Kasumi-1 (cell line): Measurements from ENCODE around the gene INPP5A.
"Not testable (repeated sequence)": the region's sequence is repeated elsewhere in the genome, so short reads cannot be mapped to it uniquely, and the experiment has no call there.

Experiments used
- DNase-seq, 2 experiments: peaks; one replicate each; lab custom pipeline; 2025; lab: John Stamatoyannopoulos, UW

The INPP5A gene

GRCh38 chr10:132659206-132660091, 121.9 kb downstream of the INPP5A start:
- DNase-seq = no peak

DNA sequence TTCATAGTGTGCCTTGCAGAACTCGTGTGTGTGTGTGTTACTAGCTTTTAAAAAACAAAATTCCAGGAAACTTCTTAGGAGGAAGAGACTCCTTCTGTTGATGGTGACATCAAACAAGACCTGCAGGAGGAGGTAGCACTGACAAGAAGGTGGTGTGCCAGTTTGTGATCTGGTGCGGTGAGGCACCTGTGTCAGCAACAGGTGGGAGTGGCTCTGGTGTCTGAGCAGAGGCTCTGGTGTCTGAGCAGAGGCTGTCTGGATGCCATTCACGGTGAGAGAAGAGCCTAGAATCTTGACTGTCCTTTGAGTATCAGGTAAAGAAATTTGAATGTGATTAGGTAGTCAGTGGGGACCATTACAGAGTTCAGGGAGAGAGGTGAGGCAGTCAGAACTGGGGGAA, 122.8 kb downstream of the INPP5A start:
- no peak for DNase-seq

DNA sequence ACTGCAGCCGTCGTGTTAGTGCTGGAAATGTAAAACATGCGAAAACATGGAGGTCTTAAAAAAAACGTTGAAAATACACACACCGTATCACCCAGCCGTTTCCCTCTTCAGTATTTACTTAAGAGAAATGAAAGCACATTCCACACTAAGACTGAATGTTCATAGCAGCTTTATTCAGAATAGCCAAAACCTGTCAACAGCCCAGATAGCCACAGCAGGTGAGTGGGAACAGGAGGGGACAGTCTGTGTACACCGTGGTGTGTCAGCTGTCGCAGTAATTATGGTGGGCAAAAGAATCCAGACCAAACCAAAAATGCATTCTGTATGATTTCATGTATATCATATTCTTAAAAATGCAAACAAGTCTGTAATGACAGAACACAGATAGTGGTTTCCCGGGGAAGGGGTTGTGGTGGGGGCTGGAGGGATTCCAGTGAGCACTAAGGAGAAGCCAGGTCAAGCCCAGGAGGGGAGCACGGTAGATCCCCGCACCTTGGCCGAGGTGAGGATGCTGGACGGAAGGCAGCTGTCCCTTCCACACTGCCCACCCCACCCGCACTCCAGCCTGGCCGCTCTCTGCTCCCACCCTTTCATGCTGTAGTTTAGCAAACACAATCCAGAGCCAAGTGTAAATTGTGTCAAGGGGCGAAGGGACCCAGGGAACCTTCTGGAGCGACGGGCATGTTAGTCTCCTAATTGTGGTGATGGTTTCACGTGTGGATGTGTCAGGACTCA, 124.8 kb downstream of the INPP5A start:
- DNase-seq = no peak

DNA sequence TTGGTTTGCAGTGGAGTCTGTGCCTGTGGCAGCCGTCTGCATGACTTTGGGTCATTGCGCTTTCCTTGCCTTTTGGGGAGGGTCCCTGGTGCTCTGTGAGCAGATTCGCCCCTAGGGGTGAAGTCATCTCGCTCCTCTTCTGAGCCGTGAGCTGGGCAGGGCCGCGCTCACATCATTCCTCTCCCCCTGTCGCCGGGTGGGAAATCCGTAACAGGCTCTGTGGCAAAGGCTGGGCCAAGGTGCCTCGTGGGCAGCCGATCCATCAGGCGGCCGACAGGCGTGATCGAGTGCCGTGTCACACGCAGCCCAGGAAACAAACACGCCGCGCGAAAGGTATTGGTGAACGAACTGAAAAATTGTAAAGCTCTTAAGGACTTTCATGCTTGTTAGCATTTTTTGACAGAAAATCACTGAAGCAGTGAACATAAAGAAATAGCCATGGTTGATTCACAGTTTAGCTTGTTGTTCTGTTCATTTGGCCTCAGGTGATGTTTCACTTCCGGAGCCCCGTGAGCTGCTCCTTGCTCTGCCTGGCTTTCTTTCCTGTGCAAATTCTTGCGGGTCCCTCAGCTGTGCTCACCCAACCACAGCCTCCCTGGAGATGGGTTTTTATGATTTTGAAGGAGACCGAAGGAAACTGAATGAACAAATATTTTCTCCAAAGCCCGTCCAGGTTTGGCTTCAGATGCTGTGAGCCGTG, 126.2 kb downstream of the INPP5A start:
- no peak for DNase-seq

DNA sequence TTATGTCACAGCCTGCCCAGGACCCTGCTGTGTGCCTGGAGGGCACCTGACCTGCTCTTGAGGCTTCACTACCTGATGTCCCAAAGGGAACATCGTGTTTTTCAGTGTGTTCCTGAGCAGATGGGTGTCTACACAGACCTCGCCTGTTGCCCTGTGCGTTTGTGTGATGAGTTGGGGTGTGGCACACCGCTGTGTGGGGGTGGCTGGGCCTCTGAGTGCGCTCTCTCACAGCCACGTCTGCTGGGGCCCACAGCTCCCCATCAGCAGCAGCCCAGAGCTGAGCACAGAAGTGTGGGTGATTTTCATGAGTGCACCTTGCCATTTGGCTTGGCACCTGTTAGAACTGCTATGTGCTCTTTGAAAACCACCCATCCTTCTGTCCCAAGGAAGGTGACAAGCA, 126.8 kb downstream of the INPP5A start:
- DNase-seq = no peak

GRCh38 chr10:132664883-132665282, 127.3 kb downstream of the INPP5A start:
- no peak for DNase-seq

GRCh38 chr10:132665946-132666704, 128.5 kb downstream of the INPP5A start:
- DNase-seq = peak; percentile 80 to 89

DNA sequence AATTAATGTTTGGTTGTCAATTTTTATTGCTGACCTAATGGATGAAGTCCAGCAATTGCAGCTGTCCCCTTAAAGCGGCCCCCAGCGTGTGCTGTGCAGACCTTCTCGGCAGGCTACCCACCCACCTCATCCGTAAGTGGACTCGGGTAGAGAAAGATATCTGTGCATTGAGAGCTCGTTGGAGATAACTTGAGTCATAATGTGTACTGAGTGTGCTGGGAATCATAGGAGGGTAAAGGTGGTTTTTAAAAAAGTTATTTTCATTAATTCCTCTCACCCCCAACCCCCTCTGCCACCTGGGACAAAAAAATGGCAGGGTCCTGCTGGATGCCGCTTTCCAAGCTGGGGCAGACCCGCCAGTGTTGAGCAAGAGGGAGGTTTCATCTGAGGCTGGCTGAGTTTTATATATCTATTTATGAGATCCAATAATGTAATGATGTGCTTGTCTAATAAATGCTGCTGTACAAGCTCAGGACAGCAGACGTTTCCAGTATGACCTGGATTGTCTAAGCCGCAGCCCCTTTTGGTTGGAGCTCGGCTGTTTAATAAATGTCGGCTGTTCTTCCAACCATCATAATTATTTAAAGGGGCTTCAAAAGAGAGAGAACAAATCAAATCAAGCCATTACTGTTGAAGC, 129.2 kb downstream of the INPP5A start:
- DNase-seq = no peak

- no peak for DNase-seq
Measured at GRCh38 chr10:132667342-132668047, 129.9 kb downstream of the INPP5A start.

- DNase-seq = no peak
Measured at GRCh38 chr10:132668048-132668394, 130.4 kb downstream of the INPP5A start.

- DNase-seq = no peak
Measured at GRCh38 chr10:132669208-132669861, 131.7 kb downstream of the INPP5A start.

- no peak for DNase-seq
Measured at GRCh38 chr10:132670546-132671227, 133.1 kb downstream of the INPP5A start.

DNA sequence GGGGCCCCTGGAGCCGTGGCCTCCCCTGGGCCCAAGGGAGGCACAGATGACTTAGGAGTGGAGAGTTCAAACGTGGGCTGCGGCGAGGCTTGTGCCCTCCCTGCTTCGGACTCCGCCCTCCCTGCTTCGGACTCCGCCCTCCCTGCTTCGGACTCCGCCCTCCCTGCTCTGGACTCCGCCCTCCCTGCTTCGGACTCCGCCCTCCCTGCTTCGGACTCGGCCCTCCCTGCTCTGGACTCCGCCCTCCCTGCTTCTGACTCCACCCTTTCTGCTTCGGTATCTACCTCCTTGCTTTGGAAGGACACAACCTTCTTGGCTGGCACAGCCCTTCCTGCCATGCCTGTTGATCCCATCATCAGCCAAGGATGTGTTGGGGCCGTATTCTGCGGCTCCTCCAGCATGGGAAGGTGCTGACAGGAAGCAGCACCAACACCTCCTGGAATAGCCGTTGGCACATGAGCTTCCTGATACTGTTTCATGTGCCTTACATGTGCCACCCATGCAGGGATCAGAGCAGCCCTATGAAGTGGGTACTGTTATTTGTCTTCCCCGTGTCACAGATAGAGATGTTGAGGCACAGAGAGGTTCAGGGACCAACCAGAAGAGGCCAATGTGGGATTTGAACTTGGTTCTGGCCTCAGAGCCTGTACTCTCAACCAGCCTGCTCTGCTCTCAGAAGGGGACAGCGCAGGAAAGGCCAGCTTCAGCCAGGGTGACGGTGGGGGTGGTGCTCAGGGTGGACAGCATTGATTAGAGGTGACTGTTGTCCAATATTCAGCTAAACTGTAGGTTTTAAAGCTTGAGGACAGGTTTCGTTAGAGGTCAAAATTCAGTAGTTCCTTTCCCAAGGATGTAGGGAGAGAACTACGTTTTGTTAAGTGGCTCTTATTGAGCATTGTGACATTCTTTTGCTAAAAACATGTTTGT, 133.9 kb downstream of the INPP5A start:
- DNase-seq = no peak

DNA sequence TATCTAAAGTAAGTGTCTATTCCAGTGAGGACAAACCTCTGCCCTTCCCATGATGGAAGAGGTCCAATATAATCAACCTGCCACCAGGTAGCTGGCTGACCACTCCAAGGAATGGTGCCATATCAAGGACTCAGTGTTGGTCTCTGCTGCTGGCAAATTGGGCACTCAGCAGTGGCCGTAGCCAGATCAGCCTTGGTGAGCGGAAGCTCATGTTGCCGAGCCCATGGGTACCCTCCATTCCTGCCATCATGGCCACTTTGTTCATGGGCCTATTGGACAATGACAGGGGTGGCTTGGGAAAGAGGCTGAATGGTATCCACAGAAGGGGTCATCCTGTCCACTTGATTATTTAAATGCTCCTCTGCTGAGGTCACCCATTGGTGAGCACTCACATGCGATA, 136.2 kb downstream of the INPP5A start:
- not testable (repeated sequence) for DNase-seq

DNA sequence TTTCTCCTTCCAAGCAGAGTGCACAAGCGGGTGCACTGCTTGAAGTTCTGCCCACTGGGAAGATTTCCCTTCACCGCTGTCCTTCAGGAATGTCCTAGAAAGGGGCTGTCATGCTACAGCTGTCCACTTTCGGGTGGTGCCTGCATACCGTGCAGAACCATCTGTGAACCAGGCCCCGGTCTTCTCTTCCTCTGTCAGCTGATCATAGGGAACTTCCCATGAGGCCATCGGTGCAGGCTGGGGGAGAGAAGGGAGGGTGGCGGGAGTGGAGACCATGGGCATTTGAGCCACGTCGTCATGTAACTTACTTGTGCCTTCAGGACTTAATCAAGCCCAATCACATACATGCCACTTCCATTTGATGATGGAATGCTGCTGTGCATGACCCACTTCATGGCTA, 136.7 kb downstream of the INPP5A start:
- no peak for DNase-seq

DNA sequence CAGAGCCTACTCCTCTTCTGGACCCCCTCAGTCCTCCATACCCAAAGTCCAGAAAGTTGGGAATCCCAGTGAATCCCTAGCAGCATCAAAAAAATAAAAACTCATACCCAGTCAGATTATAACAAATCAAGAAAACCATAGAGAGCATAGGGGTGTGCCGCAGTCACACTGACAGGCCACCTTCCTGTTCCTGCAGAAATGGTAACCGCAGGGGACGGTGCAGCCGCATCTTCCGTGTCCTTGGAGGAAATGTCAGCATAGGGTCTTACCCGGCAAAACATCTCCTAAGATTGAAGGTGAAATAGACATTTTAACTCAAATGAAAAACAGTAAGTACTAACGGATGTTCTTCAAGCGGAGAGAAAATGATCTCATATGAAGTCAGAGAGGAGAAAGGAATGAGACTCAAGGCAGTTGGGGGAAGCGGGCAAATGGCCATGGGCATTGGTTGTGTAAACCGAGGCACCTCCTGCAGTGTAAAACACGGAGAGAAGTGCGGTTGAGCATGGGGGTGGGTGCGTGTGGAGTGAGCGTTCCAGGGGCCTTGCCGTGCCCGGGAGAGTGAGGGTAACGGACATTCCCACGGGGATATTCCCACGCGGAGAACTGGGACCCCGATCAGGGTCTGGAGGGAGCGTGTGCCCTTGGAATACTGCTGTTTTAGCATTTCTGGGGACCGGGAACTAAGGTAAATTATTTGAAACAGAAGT, 137.6 kb downstream of the INPP5A start:
- DNase-seq = no peak

- DNase-seq = no peak
Measured at GRCh38 chr10:132676193-132676891, 138.8 kb downstream of the INPP5A start.
